Measurements from ENCODE around the gene SCN1B. TPM values are rescaled to one million over a fixed set of nuclear protein-coding genes. Genes with fewer than 3 reads are reported as not detected.
A peak's percentile ranks its signal among the peaks of the same experiment; 100 is the strongest.

Gene SCN1B
- total and polyA plus RNA-seq, 2 of the 13 experiments (the other 11 are each of a cell fraction or from before 2014, with no cell fraction given) = 2.7 to 20.1 TPM

DNA sequence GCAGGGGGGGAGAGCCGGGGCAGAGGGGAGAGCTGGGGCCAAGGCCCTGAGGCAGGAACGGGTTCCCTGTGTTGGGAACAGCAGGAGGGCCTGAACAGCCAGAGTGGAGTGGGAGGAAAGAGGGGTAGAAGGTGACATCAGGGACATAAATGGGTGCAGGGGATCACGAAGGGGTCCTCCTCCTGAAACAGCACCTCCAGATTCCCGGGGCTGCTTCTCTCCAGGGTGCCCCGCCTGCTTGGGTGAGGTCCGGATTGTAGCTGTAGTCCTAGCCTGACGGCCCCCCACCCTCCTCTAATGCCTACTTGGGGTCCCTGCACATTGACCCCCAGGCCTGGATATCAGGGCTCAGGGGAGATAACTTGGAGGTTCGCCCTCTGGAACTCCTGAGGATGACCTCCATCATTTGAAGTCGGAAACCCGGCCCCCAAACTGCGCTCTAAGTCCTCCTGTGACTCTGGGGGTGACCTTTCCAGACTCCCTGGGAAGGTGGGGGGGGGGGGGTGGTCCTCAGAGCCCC, 473 bp upstream of the SCN1B start:
- in situ Hi-C loops (cut with HindIII; ENCODE audit: extremely low pct_ligation_motif_present, low pct_unique_long_range_greater_than_20kb) (no loop called here), intact Hi-C loops (cut with micrococcal nuclease; ENCODE audit: unreplicated experiment) (no loop called here)
- FAIRE-seq = no peak
- BruUV-seq (replicated peaks) = no TSS peak
- ATAC-seq = peak; percentile 10
- Histone ChIP-seq H3K36me3 (replicated peaks in 1 of 2; ENCODE audit: control insufficient read depth in 1 of 2, insufficient read depth in 2 of 2, low read length in 2 of 2) (peaks cover 6 to 41% of the 10 kb centered on the region in 2 experiments), H3K9ac (ENCODE audit: insufficient read depth, low read depth, low read length) (peak overlapping the region; percentile 65), H3K4me2 (ENCODE audit: low read depth, low read length) (peak overlapping the region; percentile 93), H3K27ac (ENCODE audit: extremely low read length, insufficient read depth, low read length) (no peak overlapping the region), H4K20me1 (ENCODE audit: insufficient read depth, low read length) (no peaks in the 10 kb centered on the region), H3K27me3 (ENCODE audit: control insufficient read depth in 1 of 2, insufficient read depth in 2 of 2, low read length in 2 of 2) (peaks cover 0 to 4% of the 10 kb centered on the region in 2 experiments; a peak in 1 of 5 replicates), H3K4me3 (replicated peaks in 1 of 3; ENCODE audit: insufficient read depth in 1 of 3, low read depth in 2 of 3, low read length in 3 of 3) (peak overlapping the region; percentile 55 to 77 (median 68); a peak in 5 of 6 replicates), H3K9me3 (ENCODE audit: low read length) (no peaks in the 10 kb centered on the region), H2AFZ (ENCODE audit: low read length) (no peak overlapping the region), H3K79me2 (ENCODE audit: insufficient read depth, low read length) (no peaks in the 10 kb centered on the region), H3K4me1 (ENCODE audit: insufficient read depth, low read length) (peaks cover 38% of the 10 kb centered on the region)
- ChIA-PET POLR2A (interaction anchor here (0.7 kb wide), 1 partner anchor 103 kb away, joined by 3 read pairs; the partner anchor contains the start of gene ZNF30), CTCF (ENCODE audit: low intra/inter-chr PET ratio, low total read pairs) (interaction anchor here (0.9 kb wide), 1 partner anchor 57 kb away, joined by 3 read pairs; no protein-coding TSS in a partner anchor)
- 13% methylated on average over 6 of the region's 11 CpGs for WGBS (ENCODE audit: low lambda C conversion rate)
- no peak for DNase-seq (ENCODE audit: low spot score)
- TF ChIP-seq, protein P1, sequence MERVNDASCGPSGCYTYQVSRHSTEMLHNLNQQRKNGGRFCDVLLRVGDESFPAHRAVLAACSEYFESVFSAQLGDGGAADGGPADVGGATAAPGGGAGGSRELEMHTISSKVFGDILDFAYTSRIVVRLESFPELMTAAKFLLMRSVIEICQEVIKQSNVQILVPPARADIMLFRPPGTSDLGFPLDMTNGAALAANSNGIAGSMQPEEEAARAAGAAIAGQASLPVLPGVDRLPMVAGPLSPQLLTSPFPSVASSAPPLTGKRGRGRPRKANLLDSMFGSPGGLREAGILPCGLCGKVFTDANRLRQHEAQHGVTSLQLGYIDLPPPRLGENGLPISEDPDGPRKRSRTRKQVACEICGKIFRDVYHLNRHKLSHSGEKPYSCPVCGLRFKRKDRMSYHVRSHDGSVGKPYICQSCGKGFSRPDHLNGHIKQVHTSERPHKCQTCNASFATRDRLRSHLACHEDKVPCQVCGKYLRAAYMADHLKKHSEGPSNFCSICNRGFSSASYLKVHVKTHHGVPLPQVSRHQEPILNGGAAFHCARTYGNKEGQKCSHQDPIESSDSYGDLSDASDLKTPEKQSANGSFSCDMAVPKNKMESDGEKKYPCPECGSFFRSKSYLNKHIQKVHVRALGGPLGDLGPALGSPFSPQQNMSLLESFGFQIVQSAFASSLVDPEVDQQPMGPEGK (CRISPR knock-in tag; IDR thresholded peaks at IDR 0.05) = peak; percentile 20; the same call in 1 of the 2 replicates
- TF ChIP-seq, protein P2, sequence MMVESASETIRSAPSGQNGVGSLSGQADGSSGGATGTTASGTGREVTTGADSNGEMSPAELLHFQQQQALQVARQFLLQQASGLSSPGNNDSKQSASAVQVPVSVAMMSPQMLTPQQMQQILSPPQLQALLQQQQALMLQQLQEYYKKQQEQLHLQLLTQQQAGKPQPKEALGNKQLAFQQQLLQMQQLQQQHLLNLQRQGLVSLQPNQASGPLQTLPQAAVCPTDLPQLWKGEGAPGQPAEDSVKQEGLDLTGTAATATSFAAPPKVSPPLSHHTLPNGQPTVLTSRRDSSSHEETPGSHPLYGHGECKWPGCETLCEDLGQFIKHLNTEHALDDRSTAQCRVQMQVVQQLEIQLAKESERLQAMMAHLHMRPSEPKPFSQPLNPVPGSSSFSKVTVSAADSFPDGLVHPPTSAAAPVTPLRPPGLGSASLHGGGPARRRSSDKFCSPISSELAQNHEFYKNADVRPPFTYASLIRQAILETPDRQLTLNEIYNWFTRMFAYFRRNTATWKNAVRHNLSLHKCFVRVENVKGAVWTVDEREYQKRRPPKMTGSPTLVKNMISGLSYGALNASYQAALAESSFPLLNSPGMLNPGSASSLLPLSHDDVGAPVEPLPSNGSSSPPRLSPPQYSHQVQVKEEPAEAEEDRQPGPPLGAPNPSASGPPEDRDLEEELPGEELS (CRISPR knock-in tag; IDR thresholded peaks at IDR 0.05) = no peak
- peak; percentile 60 for TF ChIP-seq POLR2G (IDR thresholded peaks at IDR 0.05; ENCODE audit: low read depth, low read length)
- 0 out of 2 replicates have a peak, but pooled peaks have one; percentile 15 for TF ChIP-seq SAP130 (CRISPR knock-in tag; IDR thresholded peaks at IDR 0.05; ENCODE audit: low read depth)
- 0 out of 2 replicates have a peak, but pooled peaks have one; percentile 28 for TF ChIP-seq CBX5 (CRISPR knock-in tag; IDR thresholded peaks at IDR 0.05; ENCODE audit: borderline replicate concordance)
- TF ChIP-seq, protein P3, sequence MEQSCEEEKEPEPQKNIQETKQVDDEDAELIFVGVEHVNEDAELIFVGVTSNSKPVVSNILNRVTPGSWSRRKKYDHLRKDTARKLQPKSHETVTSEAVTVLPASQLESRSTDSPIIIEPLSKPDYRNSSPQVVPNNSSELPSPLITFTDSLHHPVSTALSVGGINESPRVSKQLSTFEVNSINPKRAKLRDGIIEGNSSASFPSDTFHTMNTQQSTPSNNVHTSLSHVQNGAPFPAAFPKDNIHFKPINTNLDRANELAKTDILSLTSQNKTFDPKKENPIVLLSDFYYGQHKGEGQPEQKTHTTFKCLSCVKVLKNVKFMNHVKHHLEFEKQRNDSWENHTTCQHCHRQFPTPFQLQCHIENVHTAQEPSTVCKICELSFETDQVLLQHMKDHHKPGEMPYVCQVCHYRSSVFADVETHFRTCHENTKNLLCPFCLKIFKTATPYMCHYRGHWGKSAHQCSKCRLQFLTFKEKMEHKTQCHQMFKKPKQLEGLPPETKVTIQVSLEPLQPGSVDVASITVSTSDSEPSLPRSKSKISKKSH (CRISPR knock-in tag; IDR thresholded peaks at IDR 0.05; ENCODE audit: borderline replicate concordance) = no peak
- peak; percentile 28; the same call in 1 of the 2 replicates for TF ChIP-seq ZGPAT (CRISPR knock-in tag; IDR thresholded peaks at IDR 0.05)
- no peak for TF ChIP-seq ZNF232 (CRISPR knock-in tag; IDR thresholded peaks at IDR 0.05; ENCODE audit: borderline replicate concordance)
- TF ChIP-seq ZNF776 (CRISPR knock-in tag; IDR thresholded peaks at IDR 0.05) = 0 out of 2 replicates have a peak, but pooled peaks have one; percentile 25
- peak; percentile 53; the same call in 1 of the 2 replicates for TF ChIP-seq ZFP91 (CRISPR knock-in tag; IDR thresholded peaks at IDR 0.05; ENCODE audit: borderline replicate concordance)
- TF ChIP-seq POGZ (CRISPR knock-in tag; IDR thresholded peaks at IDR 0.05) = no peak
- TF ChIP-seq, protein P4, sequence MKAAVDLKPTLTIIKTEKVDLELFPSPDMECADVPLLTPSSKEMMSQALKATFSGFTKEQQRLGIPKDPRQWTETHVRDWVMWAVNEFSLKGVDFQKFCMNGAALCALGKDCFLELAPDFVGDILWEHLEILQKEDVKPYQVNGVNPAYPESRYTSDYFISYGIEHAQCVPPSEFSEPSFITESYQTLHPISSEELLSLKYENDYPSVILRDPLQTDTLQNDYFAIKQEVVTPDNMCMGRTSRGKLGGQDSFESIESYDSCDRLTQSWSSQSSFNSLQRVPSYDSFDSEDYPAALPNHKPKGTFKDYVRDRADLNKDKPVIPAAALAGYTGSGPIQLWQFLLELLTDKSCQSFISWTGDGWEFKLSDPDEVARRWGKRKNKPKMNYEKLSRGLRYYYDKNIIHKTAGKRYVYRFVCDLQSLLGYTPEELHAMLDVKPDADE (CRISPR knock-in tag; IDR thresholded peaks at IDR 0.05) = no peak
